GM15510 (cell line): Measurements from ENCODE around the gene CSRP1.

Experiments
- POLR2A ChIP-seq: IDR thresholded peaks from 3 replicates; pipeline ENCODE4 v1.6.1; 2011; ENCODE audit warnings: borderline replicate concordance; ENCODE audit not compliant: insufficient read length; ENCODE audit errors: extremely low read depth

CSRP1 gene

DNA sequence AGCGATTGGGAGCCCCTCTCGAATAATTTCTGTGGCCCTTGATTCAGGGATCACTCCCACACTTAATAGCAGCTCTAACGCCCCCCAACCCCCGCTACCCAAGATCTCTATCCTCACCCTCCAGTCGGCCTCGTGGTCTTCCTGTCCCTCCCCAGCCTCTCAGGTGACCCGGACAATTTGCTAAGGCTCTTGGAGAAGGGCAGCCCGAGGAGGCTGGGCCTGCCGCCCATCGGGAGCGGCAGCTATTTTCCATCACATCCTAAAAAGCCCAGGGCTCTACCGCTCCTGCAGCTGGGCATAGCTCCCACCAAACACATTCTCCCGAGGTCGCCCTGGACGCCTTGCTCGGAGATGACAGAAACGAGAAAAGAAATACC is 25.9 kb downstream of the CSRP1 start:
- no peak for TF ChIP-seq POLR2A

DNA sequence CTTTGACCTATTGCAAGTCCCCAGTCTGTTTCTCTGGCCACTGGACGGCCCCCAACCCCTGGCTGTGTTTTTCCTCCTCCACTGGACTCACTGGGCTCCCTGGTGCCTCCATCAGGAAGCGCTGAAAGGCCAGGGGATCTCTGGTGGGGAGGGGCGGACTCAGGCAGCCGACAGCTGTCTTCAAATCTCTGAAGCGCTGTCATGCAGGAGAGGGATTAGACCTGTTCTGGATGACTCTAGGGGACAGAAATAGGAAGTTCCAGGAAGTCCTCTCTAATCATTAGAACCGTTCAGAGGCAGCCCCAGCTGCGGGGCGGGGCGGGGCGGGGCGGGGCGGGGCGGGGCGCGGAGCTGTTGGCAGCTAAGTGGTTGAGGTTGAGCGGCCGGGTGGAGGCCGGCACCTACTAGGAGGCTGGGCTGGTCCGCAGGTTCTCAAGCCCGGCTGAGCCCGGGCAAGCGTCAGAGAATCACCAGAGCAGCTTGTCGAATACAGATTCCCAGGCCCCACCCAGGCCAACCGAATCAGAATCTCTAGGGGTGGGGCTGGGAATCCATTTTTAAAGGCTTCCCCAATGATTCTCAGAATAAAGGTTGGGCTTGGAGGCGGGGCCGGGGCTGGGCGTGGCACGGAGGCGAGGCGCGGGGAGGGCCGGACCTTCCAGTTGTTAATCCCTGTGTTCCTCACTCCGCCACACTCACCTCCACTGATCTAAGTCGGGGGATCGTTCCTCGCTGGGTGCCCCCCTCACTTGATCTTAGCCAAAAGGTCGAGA is 26.5 kb downstream of the CSRP1 start:
- peak; percentile 36 for TF ChIP-seq POLR2A

DNA sequence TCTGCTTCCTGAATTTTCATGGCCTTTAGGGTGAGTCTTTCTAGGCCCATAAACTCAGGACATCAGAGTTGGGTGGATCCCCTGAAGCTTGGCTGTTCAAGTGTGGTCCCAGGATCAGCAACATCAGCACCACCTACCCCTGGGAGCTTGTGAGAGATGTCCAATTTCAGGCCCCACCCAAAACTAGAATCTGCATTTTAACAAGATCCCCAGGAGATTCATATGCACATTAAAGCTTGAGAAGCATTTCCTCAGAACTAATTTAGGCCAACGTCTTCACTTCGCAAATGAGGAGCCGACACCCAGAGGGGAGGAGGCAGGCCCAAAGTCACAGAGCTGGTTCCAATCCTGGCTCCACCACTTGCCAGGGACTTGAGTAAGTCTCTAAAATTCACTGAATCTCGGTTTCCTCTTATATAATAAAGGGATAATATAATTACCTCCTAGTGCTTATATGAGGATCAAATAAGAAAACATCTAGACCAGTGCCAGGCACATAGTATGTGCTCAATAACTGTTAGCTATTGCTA is 27.7 kb downstream of the CSRP1 start:
- TF ChIP-seq POLR2A: no peak

DNA sequence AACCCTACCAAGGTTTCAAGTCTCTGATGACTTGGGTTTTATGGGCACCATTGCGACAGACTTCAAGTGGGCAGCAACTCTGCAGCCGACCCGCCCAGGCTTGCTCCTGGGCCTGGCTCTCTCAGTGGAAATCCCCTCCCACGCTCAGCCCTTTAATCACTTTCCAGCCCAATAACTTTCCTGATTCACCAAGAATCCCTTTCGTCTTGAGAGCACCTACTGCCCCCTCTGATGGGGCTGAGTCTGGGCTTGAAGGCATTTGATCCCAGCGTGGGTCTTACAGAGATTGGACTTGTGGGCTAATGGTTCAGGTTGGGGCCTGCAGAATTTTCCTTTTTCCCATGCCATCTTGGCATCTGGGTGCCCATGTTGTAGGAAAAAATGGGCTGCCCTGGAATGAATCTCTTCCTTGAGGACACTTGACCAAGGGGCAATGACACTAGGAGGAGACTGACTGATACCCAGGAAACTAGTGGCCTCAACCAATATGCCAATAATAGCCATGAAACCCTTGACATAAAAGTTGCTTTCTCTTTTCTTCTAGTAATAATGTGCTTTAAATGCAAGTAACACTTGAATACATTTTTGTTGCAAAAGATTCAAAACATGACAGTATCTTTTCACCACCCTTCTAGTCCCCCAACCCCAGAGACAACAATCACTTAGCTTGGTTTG is 30.1 kb downstream of the CSRP1 start:
- no peak for TF ChIP-seq POLR2A

DNA sequence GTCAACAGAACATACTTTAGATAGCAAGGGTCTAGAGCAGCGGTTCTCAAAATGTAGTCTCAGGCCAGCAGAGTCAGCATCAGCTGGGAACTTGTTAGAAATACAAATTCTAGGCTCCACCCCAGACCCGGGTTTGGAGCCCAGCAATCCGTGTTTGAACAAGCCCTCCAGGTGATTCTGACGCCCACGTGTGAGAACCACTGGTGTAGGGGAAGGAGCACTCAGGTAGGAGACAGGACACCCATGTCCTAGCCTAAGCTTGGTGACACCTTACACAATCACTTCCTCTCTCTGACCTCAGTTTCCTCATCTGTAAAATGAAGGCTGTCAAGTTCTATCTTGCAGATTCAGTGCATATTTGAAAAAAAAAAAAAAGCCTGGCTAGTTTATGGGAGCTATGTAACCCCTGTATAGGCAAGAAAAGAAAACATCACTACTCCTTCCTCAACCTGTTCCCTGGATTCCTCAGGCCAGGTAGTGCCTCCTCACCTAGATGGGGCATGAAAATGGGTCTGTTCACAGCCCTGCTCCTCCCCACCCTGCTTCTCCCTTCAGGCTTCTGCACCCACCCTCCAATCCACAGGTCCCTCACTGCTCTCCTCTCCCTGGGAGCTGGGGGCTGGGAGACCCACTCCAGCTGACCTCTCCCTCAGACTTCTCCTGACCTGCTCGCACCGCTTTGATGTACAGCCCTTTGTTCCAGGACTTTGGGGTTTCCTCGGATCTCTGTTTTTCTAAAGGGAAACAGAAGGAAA is 30.8 kb downstream of the CSRP1 start:
- TF ChIP-seq POLR2A: no peak

DNA sequence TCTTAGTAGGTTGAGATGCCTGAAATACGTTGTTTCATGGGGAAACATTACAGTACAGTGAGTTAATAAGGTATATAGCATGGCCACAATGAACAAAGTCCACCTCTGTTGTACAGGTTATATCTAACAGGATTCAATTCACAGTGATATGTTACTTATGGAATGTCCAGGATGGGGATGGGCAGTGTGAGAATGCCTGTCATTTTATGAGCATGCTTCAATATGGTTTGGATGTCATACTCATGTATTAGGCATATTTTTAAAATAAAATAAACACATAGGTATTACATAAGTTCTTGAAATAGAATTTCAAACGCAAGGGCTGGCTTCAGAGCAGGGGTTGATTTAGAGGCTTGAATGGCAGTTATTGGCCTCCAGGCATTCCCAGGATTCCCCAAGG is 31.8 kb downstream of the CSRP1 start:
- TF ChIP-seq POLR2A: no peak

DNA sequence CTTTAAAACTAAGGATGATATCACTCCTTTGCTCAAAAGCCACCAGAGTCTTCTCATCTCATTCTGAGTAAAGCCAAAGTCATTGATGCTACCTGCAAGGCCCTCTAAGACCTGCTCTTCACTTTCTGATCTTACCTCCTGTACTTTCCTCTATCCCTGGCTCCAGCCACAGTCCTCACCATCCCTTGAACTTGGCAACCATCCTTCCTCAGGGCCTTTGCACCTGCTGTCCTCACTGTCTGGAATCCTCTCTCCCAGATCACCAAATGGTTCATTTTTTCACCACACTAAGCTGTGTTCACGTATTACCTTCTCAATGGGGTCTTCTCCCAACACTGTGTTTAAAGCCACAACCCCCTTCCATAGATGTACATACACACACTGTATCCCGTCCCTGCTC is 33.6 kb downstream of the CSRP1 start:
- no peak for TF ChIP-seq POLR2A

DNA sequence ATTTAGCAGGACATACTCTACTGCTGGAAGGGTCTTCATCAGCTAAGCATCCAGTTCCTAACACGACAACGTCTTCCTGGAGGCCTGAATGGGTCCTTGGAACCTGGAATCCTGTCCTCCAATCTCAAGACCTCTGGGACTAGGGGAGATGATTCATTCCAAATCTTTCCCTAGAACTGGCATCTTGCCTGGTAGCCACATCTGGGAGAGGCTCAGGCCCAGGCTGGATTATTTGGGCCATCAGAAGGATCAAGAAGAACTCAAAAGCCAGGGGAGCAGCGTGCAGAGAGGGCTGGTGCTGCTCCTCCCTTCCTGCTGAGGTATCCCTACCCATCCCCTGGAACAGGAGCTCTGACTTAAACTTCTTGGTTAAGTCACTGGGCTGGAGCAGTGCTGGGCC is 35.2 kb downstream of the CSRP1 start:
- TF ChIP-seq POLR2A: no peak

DNA sequence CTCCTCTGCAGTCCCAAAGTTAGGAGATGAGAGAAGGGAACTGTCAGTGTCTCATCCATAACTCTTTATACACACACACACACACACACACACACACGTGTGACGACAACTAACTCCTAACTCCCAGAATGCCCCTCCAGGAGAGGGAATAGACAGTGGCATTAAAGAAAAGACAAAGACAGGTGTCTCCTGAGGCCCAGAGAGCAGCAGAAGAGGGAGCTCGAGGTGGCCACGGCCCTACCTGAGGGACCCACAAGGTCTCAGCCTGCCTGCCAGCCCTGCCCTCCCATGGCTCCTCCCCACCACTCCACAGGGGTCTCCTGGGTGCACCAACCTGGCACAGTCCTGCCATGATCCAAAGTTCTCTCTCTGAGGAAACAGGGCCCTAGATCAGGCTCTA is 36.3 kb downstream of the CSRP1 start:
- TF ChIP-seq POLR2A: no peak

DNA sequence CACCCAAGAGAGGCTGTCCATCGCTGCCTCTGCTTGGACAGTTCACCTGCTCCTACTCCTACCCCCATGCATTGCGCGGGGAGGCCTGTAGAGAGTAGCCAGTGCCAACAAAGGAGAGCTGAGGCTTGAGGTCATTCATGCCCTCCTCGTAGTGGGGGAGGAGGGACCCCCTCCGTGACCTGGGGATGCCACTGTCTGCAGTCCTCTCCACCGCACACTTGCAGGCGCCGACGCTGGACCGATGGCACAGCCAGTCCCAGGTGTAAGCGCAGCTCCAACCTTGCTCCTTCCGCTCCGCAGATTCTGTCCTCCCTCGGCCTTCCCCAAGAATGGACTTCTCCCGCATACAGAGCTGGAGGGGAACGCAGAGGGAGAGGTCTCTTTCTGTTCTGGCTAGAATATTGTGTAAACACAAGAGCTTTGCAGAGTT is 37.3 kb downstream of the CSRP1 start:
- no peak for TF ChIP-seq POLR2A

DNA sequence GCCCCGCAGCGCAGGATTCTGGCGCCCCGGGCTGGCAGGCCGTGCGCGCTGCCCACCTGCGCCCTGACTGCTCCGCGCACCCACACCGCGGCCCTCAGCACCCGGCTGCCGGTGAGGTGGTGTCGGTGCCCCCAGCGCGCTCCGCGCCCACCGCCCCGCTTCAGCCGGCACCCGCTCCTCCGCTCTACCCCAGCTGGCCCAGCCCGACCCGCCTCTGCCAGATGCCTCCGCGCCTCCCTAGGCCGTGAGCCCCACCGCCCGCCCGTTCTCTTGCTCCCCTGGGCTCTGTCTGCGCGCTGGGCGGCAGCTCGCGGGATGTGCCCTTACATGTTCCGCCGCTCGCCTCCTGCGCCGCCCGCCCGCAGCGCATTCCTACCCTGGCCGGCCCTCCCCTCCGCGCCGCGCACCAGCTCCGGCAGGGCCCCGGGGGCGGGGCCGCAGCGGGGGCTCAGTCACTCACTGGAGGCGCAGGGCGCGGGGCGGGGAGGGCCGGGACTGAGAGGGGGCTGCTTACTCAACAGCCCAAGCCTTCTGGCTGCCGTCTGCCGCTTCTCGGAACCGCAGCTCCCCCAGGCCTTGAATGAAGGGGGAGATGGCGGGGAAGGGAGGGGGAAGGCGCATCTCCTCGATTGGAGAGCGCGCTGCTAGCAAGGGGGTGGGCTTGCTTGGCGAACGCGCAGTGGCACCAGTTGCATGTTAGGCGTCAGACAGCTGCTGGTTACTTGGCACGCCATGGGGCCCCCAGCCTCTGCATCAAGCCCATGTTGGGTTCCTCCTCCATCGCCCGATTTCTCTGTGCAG is 37.9 kb downstream of the CSRP1 start, which contains the start of gene PHLDA3:
Gene PHLDA3, minus strand, starts transcription at position 345 of the 801 bp plus-strand sequence. CDS start 402 bp downstream, outside the sequence.
- peak; percentile 58 for TF ChIP-seq POLR2A

DNA sequence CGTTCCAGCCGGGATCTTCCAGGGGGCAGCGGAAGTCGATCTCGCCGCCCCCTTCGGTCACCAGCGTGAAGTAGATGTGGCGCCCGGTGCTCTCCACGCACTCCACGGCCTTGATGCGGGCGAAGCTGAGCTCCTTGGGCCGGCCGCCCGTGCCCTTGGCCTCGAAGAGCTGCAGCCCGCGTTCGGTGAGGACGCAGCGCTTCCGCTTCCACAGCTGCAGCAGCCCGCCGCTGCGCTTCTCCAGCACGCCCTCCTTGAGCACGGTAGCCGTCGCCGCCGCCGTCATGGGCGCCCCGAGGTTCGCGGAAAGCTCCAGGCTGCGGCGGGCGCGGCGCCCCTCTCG is 38.5 kb downstream of the CSRP1 start:
- no peak for TF ChIP-seq POLR2A

DNA sequence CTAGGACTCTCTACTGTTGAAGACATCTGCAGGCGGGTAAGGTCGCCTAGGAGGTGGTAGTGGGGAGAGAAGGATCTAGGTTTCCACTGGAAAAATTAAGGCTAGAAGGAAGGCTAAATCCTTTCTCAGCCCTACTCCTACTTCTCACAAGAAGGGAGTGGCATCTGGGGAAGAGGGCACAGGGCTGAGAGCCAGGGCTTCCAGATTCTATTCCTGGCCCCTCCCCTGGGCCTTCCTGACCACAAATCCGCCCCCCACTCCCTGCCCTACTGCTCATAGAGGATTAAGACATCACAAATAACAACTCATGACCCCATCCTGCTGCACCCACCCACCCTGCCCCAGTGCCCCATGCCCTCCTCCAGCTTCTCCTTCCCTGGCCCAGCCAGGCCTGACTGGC is 40.4 kb downstream of the CSRP1 start:
- TF ChIP-seq POLR2A: no peak

DNA sequence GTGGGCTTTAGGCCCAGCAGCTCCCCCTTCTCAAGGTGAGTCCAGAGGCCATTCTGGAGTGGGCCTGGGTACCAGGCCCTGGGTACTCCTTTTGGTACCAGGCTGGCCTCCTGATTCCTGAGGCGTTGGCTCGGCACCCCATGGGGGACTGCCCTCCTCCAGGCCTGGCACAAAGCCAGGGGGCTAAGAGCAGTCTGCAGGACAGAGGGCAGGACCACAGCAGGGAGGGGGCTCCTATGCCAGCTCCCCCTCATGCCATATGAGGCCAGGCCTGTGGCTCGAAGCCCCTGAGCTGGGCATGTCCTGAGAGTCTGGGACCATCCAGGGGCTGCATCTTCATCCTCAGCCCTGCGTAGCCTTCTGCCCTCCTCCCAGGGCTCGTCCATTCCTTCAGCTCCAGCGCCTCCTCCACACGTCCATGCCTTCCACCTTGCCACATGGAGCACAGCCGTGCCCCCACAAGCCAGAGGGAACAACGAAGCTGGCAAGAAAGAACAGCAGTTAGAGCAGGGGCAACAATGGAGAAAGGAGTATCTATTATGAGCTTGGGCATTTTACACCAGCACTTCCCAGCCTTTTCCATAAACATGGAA is 41.1 kb downstream of the CSRP1 start:
- no peak for TF ChIP-seq POLR2A
